OCI-LY1 (cell line): Measurements from ENCODE around the gene MPO.

ENCODE experiments used
- EZH2 ChIP-seq: fragments of 200-600 bp; sonication (generic), shearing (Covaris generic); IDR thresholded peaks from 2 replicates; pipeline ENCODE4 v1.8.0; 2017; ENCODE audit warnings: borderline replicate concordance, mixed run types, mild to moderate bottlenecking, antibody characterized with exemption, low read length, moderate library complexity, mixed read lengths
- TF ChIP-seq, protein P1 (sequence below): fragments of 200-600 bp; sonication (generic), shearing (Covaris generic); IDR thresholded peaks from 2 replicates; pipeline ENCODE4 v1.5.1; 2017; ENCODE audit warnings: mild to moderate bottlenecking, antibody characterized with exemption, low read length, moderate library complexity, mixed read lengths

DNA sequence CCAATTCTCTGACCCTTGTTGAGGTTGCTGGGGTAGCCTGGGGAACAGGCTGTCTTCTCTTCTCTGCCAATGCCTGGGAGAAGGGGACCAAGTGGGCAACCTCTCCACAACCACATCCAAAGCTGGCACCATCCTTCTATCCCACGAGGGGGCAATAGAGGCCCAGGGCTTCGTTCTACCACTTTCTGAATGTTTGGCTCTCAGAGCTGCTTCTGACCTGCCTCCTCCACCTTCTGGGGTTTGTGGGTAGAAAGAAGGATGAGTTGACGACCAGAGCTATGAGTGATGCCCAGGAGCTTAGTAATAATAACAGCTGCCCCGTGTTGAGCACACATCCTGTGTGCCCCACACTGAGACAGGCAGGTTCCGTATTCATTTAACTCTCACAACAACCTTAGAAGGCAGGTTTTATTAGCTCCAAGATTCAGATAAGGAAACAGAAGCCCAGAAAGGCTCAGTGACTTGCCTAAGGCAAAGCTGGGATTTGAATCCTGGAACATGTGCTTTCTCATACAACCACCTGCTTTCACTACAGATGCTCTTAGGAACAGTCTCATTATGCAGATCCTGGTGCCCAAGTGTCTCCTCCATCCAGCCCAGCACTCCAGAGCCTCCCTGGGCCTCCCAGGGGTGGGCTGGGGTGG lies 36.8 kb upstream of the MPO start:
- TF ChIP-seq, protein P1, sequence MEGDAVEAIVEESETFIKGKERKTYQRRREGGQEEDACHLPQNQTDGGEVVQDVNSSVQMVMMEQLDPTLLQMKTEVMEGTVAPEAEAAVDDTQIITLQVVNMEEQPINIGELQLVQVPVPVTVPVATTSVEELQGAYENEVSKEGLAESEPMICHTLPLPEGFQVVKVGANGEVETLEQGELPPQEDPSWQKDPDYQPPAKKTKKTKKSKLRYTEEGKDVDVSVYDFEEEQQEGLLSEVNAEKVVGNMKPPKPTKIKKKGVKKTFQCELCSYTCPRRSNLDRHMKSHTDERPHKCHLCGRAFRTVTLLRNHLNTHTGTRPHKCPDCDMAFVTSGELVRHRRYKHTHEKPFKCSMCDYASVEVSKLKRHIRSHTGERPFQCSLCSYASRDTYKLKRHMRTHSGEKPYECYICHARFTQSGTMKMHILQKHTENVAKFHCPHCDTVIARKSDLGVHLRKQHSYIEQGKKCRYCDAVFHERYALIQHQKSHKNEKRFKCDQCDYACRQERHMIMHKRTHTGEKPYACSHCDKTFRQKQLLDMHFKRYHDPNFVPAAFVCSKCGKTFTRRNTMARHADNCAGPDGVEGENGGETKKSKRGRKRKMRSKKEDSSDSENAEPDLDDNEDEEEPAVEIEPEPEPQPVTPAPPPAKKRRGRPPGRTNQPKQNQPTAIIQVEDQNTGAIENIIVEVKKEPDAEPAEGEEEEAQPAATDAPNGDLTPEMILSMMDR: peak; percentile 87
- no peak for TF ChIP-seq EZH2
